Right cardiac atrium (tissue), 5 donors: ENCODE data around the gene C1QBP. TPM values are rescaled to one million over a fixed set of nuclear protein-coding genes. Genes with fewer than 3 reads are reported as not detected.
"Not testable (repeated sequence)": the region's sequence is repeated elsewhere in the genome, so short reads cannot be mapped to it uniquely, and the experiment has no call there.

Experiments used
- ATAC-seq, 2 donors: fragments of 200-7000 bp; cut with Tn5 transposase; one replicate each; pipeline versions ENCODE4 v1.8.0 to v1.9.1; 2020; ENCODE audit warnings: moderate library complexity in 2 of 2, mild to moderate bottlenecking in 1 of 2
- DNase-seq, 3 donors: peaks; one replicate each; pipeline ENCODE4 v3.0.0-alpha.2; 2020
- H3K27ac ChIP-seq: one replicate; pipeline ENCODE4 v1.5.1; 2013; ENCODE audit warnings: mild to moderate bottlenecking, low read length, control low read depth, moderate library complexity
- H3K27me3 ChIP-seq: one replicate; pipeline ENCODE4 v1.6.1; 2013; ENCODE audit not compliant: control insufficient read depth, insufficient read depth
- H3K4me1 ChIP-seq: one replicate; pipeline ENCODE4 v1.6.1; 2013; ENCODE audit warnings: low read length; ENCODE audit not compliant: control insufficient read depth, insufficient read depth
- H3K4me3 ChIP-seq: one replicate; pipeline ENCODE4 v1.5.1; 2013; ENCODE audit warnings: low read length, control low read depth
- H3K9me3 ChIP-seq: one replicate; pipeline ENCODE4 v1.6.1; 2013; ENCODE audit warnings: low read length; ENCODE audit not compliant: control insufficient read depth
- WGBS: extraction: QIAGEN DNeasy Blood & Tissue Kit; methylation state at CpG from one replicate; pipeline ENCODE4 v1.1.7; 2013; 5-methylcytosine and 5-hydroxymethylcytosine counted together
- intact Hi-C, 4 donors: fragments of 100-400 bp; cut with DNase I; formaldehyde crosslinking; loops; one replicate each; pipeline versions ENCODE4 v1.11.0 to v1.14.0; 2022 to 2023
- polyA plus RNA-seq: library from polyadenylated mRNA; stranded (reverse); fragments of 200-250 nt; gene quantifications from one replicate; pipeline ENCODE4 v1.2.3, GENCODE V29; 2013
- total RNA-seq, 4 donors: library from RNA; stranded (reverse); fragmentation: NEBNext Ultra II Directional; extraction: Animal tissue kit (Norgen Biotek cat#: 25700); gene quantifications; one replicate each; pipeline ENCODE4 v1.2.1, GENCODE V29; 2021
- donor health status: healthy with polysubstance abuse.
- donor health status: DM: no; HTN: yes; CAD: no.
- donor health status: DM: no; HTN: no; CAD: no.
- donor health status: DM: no; HTN: yes; CAD: no; lungs with severe emphysema.
- donor health status: DM: yes; HTN: yes; CAD: no.

C1QBP gene
- total and polyA plus RNA-seq, 5 donors, result 86.7 to 143 (median 96.7) TPM

GRCh38 chr17:5468075-5468473, 29.1 kb upstream of the C1QBP start:
- Histone ChIP-seq H3K4me3 (peak overlapping the region; percentile 92), H3K27me3 (no peaks in the 10 kb centered on the region), H3K27ac (no peak overlapping the region), H3K9me3 (no peaks in the 10 kb centered on the region), H3K4me1 (no peaks in the 10 kb centered on the region)
- DNase-seq, result no peak
- WGBS, result under 1% methylated on average over 17 of the region's 17 CpGs
- ATAC-seq, result peak in 1 of 2 donors; percentile 26
- intact Hi-C loops, result no loop called here

DNA sequence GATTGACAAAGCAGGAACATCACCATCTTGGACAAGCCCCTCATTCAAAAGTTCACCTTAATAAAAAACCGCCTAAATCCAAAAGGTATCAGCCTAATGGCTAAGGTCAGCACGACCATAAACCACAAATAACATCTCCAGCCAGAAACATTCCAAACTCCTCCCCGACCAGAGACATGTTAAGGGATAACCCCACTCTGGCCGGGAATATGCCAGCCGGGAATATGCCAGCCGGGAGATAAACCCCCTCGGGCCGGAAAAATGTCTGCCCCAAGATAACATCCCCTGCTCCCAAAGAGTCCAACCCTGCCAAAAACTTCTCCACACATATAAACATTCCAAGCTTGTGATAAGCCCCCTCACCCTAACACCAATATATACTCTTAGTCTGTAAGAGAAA, 28.5 kb upstream of the C1QBP start:
- no peaks in the 10 kb centered on the region for H3K27me3 ChIP-seq
- peak overlapping the region; percentile 92 for H3K4me3 ChIP-seq
- DNase-seq (no peak), ATAC-seq (no peak)
- H3K9me3 ChIP-seq, result no peaks in the 10 kb centered on the region
- 5% methylated on average over 8 of the region's 8 CpGs for WGBS
- H3K27ac ChIP-seq, result no peak overlapping the region
- intact Hi-C loops, result no loop called here
- no peaks in the 10 kb centered on the region for H3K4me1 ChIP-seq

DNA sequence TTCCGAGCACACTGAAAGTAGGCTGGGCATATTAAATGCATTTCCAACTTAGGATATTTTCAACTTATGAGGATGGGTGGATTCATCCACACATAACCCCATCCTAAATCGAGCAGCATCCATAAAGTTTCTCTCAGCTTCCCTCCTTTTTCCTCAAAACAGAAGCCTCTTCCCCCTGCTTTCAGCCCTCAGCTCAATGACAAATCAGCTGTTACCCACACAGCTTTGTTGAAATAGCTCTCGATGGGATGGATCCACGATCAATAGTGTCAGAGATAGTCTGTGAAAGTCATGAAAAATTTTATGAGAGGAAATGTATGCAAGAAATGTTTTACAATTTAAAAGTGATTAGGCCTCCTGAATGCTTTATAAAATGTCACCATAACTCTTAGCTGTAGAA, 27.3 kb upstream of the C1QBP start:
- no peak overlapping the region for H3K4me3 ChIP-seq
- DNase-seq, result no peak

DNA sequence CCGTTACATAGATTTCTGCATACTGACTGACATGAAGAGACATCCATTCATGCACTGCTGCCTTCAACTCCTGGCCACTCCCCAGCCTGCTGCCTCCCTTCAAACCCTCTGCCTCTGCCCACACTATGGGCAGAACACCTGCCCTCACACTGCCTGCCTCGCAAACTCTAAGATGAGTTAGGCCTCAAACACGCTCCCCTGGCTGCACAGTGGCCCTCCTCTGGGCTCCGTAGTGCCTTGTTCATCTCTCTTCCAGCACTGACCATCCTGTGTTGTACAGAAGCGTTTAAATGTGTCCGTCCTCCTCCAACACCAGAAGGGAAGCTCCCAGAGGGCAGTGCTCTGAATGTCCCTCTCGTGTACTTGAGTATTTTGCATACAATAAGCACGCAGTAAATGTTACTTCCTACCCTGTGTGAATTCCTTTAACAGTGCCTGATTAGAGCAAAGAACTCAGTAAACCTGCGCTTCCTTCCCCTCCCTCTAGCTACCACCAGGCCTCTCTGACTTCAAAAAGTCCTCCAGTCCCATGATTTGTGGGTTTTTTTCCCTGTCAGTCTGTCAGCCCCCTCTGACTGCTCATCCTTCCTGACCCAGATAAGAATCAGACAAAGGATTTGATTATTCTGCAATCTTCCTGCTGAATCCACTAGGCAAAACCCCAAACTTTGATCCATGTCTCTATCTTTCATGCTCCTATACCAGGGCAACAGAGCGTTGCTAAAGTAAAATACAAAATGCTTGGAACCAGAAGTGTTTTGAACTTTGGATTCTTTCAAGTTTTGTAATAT, 26.0 kb upstream of the C1QBP start:
- no peaks in the 10 kb centered on the region for H3K4me1 ChIP-seq
- no peaks in the 10 kb centered on the region for H3K27me3 ChIP-seq
- ATAC-seq (no peak), DNase-seq (no peak)
- no peaks in the 10 kb centered on the region for H3K9me3 ChIP-seq
- intact Hi-C loops, result no loop called here
- whole genome bisulfite sequencing, result 82% methylated on average over 10 of the region's 10 CpGs
- no peak overlapping the region for H3K27ac ChIP-seq
- no peak overlapping the region for H3K4me3 ChIP-seq

More for the DNA sequence above, 27.3 kb upstream of the C1QBP start:
- intact Hi-C loops, result no loop called here
- ATAC-seq, result no peak
- Histone ChIP-seq H3K27ac (no peak overlapping the region), H3K27me3 (no peaks in the 10 kb centered on the region), H3K9me3 (no peaks in the 10 kb centered on the region), H3K4me1 (no peaks in the 10 kb centered on the region)
- 90% methylated on average over 4 of the region's 4 CpGs for WGBS

- Histone ChIP-seq H3K27ac (no peak overlapping the region), H3K4me1 (no peaks in the 10 kb centered on the region), H3K9me3 (no peaks in the 10 kb centered on the region), H3K4me3 (no peak overlapping the region), H3K27me3 (no peaks in the 10 kb centered on the region)
- intact Hi-C loops, result no loop called here
- DNase-seq (no peak), ATAC-seq (no peak)
- WGBS, result 87% methylated on average over 8 of the region's 8 CpGs
Observed at GRCh38 chr17:5446786-5447185, 7.8 kb upstream of the C1QBP start.

DNA sequence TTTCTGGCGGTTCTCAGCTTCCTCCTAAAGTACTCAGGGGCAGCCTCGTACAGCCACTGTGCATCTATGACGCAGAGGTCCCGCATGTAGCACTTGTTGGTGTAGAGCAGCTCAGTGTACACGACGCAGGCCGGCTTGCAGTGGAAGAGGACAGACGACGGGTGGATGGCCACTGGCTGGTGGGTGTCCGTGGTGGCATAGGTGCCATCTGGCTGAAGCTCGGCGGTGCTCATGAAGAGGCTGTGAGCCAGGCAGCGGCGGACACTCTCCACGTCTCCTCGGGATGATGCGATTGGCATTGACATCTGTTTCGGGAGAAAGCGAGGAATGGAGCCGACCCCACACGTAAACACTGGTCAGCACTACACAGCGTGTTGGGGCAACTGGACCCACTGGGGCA, 5.3 kb upstream of the C1QBP start:
- intact Hi-C loops, result no loop called here
- Histone ChIP-seq H3K4me1 (no peaks in the 10 kb centered on the region), H3K4me3 (no peak overlapping the region), H3K27me3 (no peaks in the 10 kb centered on the region), H3K9me3 (no peaks in the 10 kb centered on the region), H3K27ac (no peak overlapping the region)
- no peak for ATAC-seq
- WGBS, result 92% methylated on average over 22 of the region's 22 CpGs
- DNase-seq, result no peak

DNA sequence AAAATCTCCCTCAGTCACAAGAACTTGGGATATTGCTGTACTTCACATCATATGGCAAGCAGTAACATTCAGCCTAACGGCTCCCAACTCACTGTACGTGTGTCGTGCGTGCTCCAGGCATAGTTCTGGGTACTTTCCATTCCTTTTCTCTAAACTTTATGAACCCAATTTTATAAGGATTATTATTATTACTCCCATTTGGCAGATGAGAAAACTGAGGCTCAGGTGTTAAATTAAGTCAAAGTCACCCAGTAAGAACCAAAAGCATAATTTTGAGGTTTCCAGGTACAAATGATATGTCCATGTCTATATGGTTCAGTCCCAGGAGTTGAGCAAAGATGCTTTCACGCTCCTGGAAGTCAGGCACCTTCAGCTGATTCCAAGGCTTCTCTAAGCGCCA, 4.8 kb upstream of the C1QBP start:
- H3K27ac ChIP-seq, result no peak overlapping the region
- no peak for DNase-seq
- no peak for ATAC-seq
- no peak overlapping the region for H3K4me3 ChIP-seq
- H3K27me3 ChIP-seq, result no peaks in the 10 kb centered on the region
- H3K9me3 ChIP-seq, result no peaks in the 10 kb centered on the region
- 95% methylated on average over 6 of the region's 6 CpGs for WGBS
- no peaks in the 10 kb centered on the region for H3K4me1 ChIP-seq
- intact Hi-C loops, result no loop called here

GRCh38 chr17:5439446-5439764, 450 bp upstream of the C1QBP start:
- no peaks in the 10 kb centered on the region for H3K4me1 ChIP-seq
- H3K4me3 ChIP-seq, result peak overlapping the region; percentile 8
- H3K27me3 ChIP-seq, result no peaks in the 10 kb centered on the region
- no peaks in the 10 kb centered on the region for H3K9me3 ChIP-seq
- DNase-seq, result no peak
- WGBS, result 21% methylated on average over 1 of the region's 1 CpG
- ATAC-seq, result no peak
- peak overlapping the region; percentile 53 for H3K27ac ChIP-seq
- intact Hi-C loops, result loop anchor here in 1 of 4 donors (10.0 kb wide), 1 partner anchor 185 kb away; no protein-coding TSS in a partner anchor

DNA sequence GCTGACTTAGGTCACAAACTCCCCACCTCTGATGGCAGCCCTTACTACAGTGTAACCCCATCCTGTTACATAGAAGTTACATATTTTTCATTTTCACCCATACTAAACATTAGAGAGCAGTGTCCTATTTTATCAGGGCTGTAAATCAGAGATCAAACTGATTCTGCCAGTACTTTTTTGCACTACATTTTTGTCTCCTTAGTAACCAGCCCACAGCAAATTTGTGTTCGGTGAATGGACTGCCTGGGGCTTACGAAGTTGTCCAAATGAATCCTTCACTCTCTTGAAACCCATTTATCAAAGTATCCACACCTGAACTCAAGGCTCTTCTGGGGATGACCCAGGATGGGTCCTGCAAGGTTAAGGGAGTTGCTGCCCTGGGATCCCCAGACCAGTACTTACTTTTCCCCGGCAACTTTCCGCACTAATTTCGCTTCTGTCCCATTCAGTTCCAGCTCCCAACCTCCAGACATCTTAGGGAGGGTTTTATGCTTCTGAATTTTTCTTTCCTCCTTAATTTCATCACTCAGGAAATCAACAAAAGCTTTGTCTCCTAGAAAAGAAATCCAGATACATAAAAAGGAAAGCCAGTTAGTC, 1.1 kb downstream of the C1QBP start:
- Histone ChIP-seq H3K9me3 (no peaks in the 10 kb centered on the region), H3K4me3 (peak overlapping the region; percentile 87), H3K4me1 (no peaks in the 10 kb centered on the region), H3K27me3 (no peaks in the 10 kb centered on the region), H3K27ac (no peak overlapping the region)
- intact Hi-C loops, result loop anchor here in 1 of 4 donors (10.0 kb wide), 1 partner anchor 183 kb away; no protein-coding TSS in a partner anchor
- ATAC-seq (no peak), DNase-seq (no peak)
- 58% methylated on average over 5 of the region's 5 CpGs for WGBS

DNA sequence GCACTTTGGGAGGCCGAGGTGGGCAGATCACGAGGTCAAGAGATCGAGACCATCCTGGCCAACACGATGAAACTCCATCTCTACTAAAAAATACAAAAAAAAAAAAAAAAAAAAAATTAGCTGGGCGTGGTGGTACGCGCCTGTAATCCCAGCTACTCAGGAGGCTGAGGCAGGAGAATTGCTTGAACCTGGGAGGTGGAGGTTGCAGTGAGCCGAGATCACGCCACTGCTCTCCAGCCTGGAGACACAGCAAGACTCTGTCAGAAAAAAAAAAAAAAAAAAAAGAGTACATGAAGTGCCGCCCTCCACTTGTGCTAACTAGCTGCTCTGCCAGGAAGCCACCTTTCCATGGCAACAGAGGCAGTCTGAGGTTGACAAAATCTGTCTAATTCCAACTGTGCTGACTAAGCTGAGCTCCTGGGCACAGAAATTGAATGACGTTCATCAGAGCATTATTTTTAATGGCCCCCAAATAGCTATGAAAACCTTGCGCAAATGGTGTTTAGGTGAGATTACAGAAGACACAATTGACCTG, 3.1 kb downstream of the C1QBP start:
- ATAC-seq, H3K27ac ChIP-seq: not testable (repeated sequence)
- intact Hi-C loops, result loop anchor here in 1 of 4 donors (10.0 kb wide), 1 partner anchor 181 kb away; no protein-coding TSS in a partner anchor

GRCh38 chr17:5434984-5435383, 4.0 kb downstream of the C1QBP start:
- Histone ChIP-seq H3K9me3 (no peaks in the 10 kb centered on the region), H3K4me1 (no peaks in the 10 kb centered on the region), H3K27ac (no peak overlapping the region), H3K4me3 (no peak overlapping the region), H3K27me3 (no peaks in the 10 kb centered on the region)
- intact Hi-C loops, result loop anchor here in 1 of 4 donors (10.0 kb wide), 1 partner anchor 180 kb away; no protein-coding TSS in a partner anchor
- DNase-seq, result no peak
- no peak for ATAC-seq
- WGBS, result 88% methylated on average over 2 of the region's 2 CpGs

More for the DNA sequence above, 3.1 kb downstream of the C1QBP start:
- H3K9me3 ChIP-seq, H3K4me3 ChIP-seq, H3K4me1 ChIP-seq, DNase-seq, H3K27me3 ChIP-seq: not testable (repeated sequence)
- WGBS, result 86% methylated on average over 9 of the region's 12 CpGs
